DOHH2 (cell line): Measurements from ENCODE around the gene C3orf20.

Experiments
- CTCF ChIP-seq: fragments of 200-600 bp; sonication (generic); IDR thresholded peaks from one replicate; pipeline ENCODE4 v1.5.1; 2014; ENCODE audit warnings: antibody characterized with exemption, mild to moderate bottlenecking, low read depth, low read length; ENCODE audit not compliant: poor library complexity, severe bottlenecking
- EZH2phosphoT487 ChIP-seq: fragments of 200-600 bp; sonication (generic); IDR thresholded peaks from 2 replicates; pipeline ENCODE4 v1.6.1; 2017; ENCODE audit warnings: borderline replicate concordance, mild to moderate bottlenecking, antibody characterized with exemption, low read length, moderate library complexity, mixed read lengths

- TF ChIP-seq CTCF (no peak), EZH2phosphoT487 (no peak)
These were observed 118.9 kb downstream of the C3orf20 start for GRCh38 chr3:14793858-14794234.
